ENCODE data around the gene NKAPL. TPM values are rescaled to one million over a fixed set of nuclear protein-coding genes. Genes with fewer than 3 reads are reported as not detected.
A peak's percentile ranks its signal among the peaks of the same experiment; 100 is the strongest.

Gene NKAPL
- total and polyA plus RNA-seq, 10 of the 15 experiments (the other 5 are each of a cell fraction or from before 2014, with no cell fraction given): 0.10 to 0.48 (median 0.19) TPM; not detected in 1

- TF ChIP-seq FOXK2 (IDR thresholded peaks at IDR 0.05) (no peak), DPF2 (IDR thresholded peaks at IDR 0.05) (0 out of 2 replicates have a peak, but pooled peaks have one; percentile 44), ZNF274 (IDR thresholded peaks at IDR 0.05; ENCODE audit: insufficient read depth, insufficient read length) (no peak), CUX1 (IDR thresholded peaks at IDR 0.05; ENCODE audit: insufficient replicate concordance, low read depth, low read length) (no peak), FOS (IDR thresholded peaks at IDR 0.05; ENCODE audit: borderline replicate concordance, extremely low read depth, insufficient read length) (no peak), SUPT20H (IDR thresholded peaks at IDR 0.05; ENCODE audit: borderline replicate concordance, control insufficient read depth, low read depth, low read length) (no peak), HSF1 (IDR thresholded peaks at IDR 0.05; ENCODE audit: low read depth, low read length) (peak; percentile 59; the same call in 1 of the 2 replicates), MYC (IDR thresholded peaks at IDR 0.05; ENCODE audit: insufficient read depth, insufficient read length, insufficient replicate concordance, low read length, severe bottlenecking) (no peak), TBL1XR1 (IDR thresholded peaks at IDR 0.05; ENCODE audit: low read depth, low read length) (peak; percentile 76), NR2C2 (IDR thresholded peaks at IDR 0.05; ENCODE audit: borderline replicate concordance, control insufficient read depth, insufficient read length, low read depth) (no peak), CBX3 (IDR thresholded peaks at IDR 0.05; ENCODE audit: borderline replicate concordance, low read depth) (no peak), SMAD1 (IDR thresholded peaks at IDR 0.05; ENCODE audit: low read depth, partially characterized antibody) (no peak), SMARCA5 (IDR thresholded peaks at IDR 0.05) (peak; percentile 91), MTA2 (IDR thresholded peaks at IDR 0.05; ENCODE audit: low read depth) (0 out of 2 replicates have a peak, but pooled peaks have one; percentile 19), CHD4 (IDR thresholded peaks at IDR 0.05) (no peak), IRF5 (IDR thresholded peaks at IDR 0.05; ENCODE audit: borderline replicate concordance) (no peak), EP300 (IDR thresholded peaks at IDR 0.05; ENCODE audit: borderline replicate concordance in 1 of 2, control insufficient read depth in 1 of 2, low read depth in 2 of 2, low read length in 2 of 2) (peak; percentile 15 to 35; a peak in 1 of 4 replicates), CEBPB (IDR thresholded peaks at IDR 0.05; ENCODE audit: borderline replicate concordance in 1 of 2, low read depth in 2 of 2, low read length in 2 of 2) (no peak), JUNB (IDR thresholded peaks at IDR 0.05) (no peak), SRF (IDR thresholded peaks at IDR 0.05; ENCODE audit: low read depth in 2 of 2, low read length in 2 of 2) (peak in 1 of 2 experiments; percentile 65; a peak in 1 of 4 replicates), YBX1 (IDR thresholded peaks at IDR 0.05) (no peak), BMI1 (IDR thresholded peaks at IDR 0.05; ENCODE audit: borderline replicate concordance) (no peak)
Measured at GRCh38 chr6:28225056-28225834, 33.9 kb upstream of the NKAPL start, which contains the start of gene ZSCAN9 (continued).
